Amygdala (tissue), 56 donors: ENCODE results near the gene ZBTB12.

Experiments used
- DNase-seq, 56 donors: peaks; one replicate each; lab custom pipeline; 2025; lab: John Stamatoyannopoulos, UW

Gene ZBTB12

GRCh38 chr6:31898383-31899011 lies 3.4 kb downstream of the ZBTB12 start:
- DNase-seq: peak in 9 of 56 donors; percentile 16 to 57 (median 38)

- DNase-seq: peak; percentile 40 to 91 (median 80)
Measured at GRCh38 chr6:31897612-31898382, 4.1 kb downstream of the ZBTB12 start, which contains the start of gene EHMT2. EHMT2 (minus strand) TSS chr6:31897698; CDS start chr6:31897677, 21 bp downstream.

GRCh38 chr6:31896856-31897611 lies 4.9 kb downstream of the ZBTB12 start:
- DNase-seq: peak in 3 of 56 donors; percentile 41 to 74 (median 63)

- DNase-seq: no peak
Measured at GRCh38 chr6:31896493-31896855, 5.4 kb downstream of the ZBTB12 start.

- no peak for DNase-seq
Measured at GRCh38 chr6:31892821-31893220, 9.1 kb downstream of the ZBTB12 start.

GRCh38 chr6:31889331-31889972 lies 12.4 kb downstream of the ZBTB12 start:
- DNase-seq: no peak

GRCh38 chr6:31888276-31889258 lies 13.3 kb downstream of the ZBTB12 start:
- DNase-seq: peak in 4 of 56 donors; percentile 9 to 25 (median 16)

GRCh38 chr6:31887173-31888007 lies 14.5 kb downstream of the ZBTB12 start:
- DNase-seq: no peak

GRCh38 chr6:31886541-31886991 lies 15.3 kb downstream of the ZBTB12 start:
- no peak for DNase-seq

GRCh38 chr6:31884528-31885035 lies 17.3 kb downstream of the ZBTB12 start:
- DNase-seq: no peak

GRCh38 chr6:31883676-31884075 lies 18.2 kb downstream of the ZBTB12 start:
- no peak for DNase-seq

GRCh38 chr6:31882344-31882743 lies 19.5 kb downstream of the ZBTB12 start:
- peak in 3 of 56 donors; percentile 3 to 14 (median 11) for DNase-seq

GRCh38 chr6:31881136-31881859 lies 20.6 kb downstream of the ZBTB12 start:
- no peak for DNase-seq

- no peak for DNase-seq
Measured at GRCh38 chr6:31880616-31881015, 21.3 kb downstream of the ZBTB12 start.

- DNase-seq: no peak
Measured at GRCh38 chr6:31879901-31880300, 22.0 kb downstream of the ZBTB12 start.

GRCh38 chr6:31879143-31879542 lies 22.7 kb downstream of the ZBTB12 start:
- DNase-seq: no peak

- no peak for DNase-seq
Measured at GRCh38 chr6:31878726-31879125, 23.2 kb downstream of the ZBTB12 start, which contains the start of gene SLC44A4. SLC44A4 (minus strand) TSS chr6:31878997; CDS start chr6:31878980, 17 bp downstream.
